Esophagus muscularis mucosa (tissue), 4 donors: ENCODE data around the gene IL17RD. TPM values are rescaled to one million over a fixed set of nuclear protein-coding genes. Genes with fewer than 3 reads are reported as not detected.

ENCODE experiments used
- DNase-seq: peaks from one replicate; pipeline ENCODE4 v3.0.0-alpha.2; 2017; ENCODE audit errors: extremely low spot score
- H3K27ac ChIP-seq, 4 donors: fragments of 200-600 bp; sonication (generic); replicated peaks in 1 of 4; 1 replicate in 3 of 4; 2 replicates in 1 of 4; pipeline ENCODE4 v1.5.1; 2016 to 2019; ENCODE audit warnings: mild to moderate bottlenecking in 1 of 4
- H3K27me3 ChIP-seq, 4 donors: fragments of 200-600 bp; sonication (generic); one replicate each; pipeline versions ENCODE4 v1.5.1 to v1.6.0; 2016 to 2019
- H3K36me3 ChIP-seq, 4 donors: fragments of 200-600 bp; sonication (generic); one replicate each; pipeline ENCODE4 v1.5.1; 2016 to 2019
- H3K4me1 ChIP-seq, 4 donors: fragments of 200-600 bp; sonication (generic); one replicate each; pipeline ENCODE4 v1.5.1; 2016 to 2019
- H3K4me3 ChIP-seq, 4 donors: fragments of 200-600 bp; sonication (generic); 1 replicate in 2 of 4; 2 replicates in 2 of 4; pipeline ENCODE4 v1.5.1; 2016 to 2019; ENCODE audit warnings: mild to moderate bottlenecking in 4 of 4, moderate library complexity in 1 of 4
- H3K9me3 ChIP-seq, 4 donors: fragments of 200-600 bp; sonication (generic); 1 replicate in 3 of 4; 2 replicates in 1 of 4; pipeline ENCODE4 v1.5.1; 2016 to 2019
- CTCF ChIP-seq, 3 experiments: fragments of 200-600 bp in 2 of 3; fragments of 450-650 bp in 1 of 3; sonication (generic) in 2 of 3; IDR thresholded peaks; one replicate each; pipeline ENCODE4 v1.5.1; 2017 to 2019; ENCODE audit warnings: antibody characterized with exemption in 3 of 3, mild to moderate bottlenecking in 2 of 3, moderate library complexity in 1 of 3
- EP300 ChIP-seq: sonication (generic); formaldehyde crosslinking; IDR thresholded peaks from one replicate; pipeline ENCODE4 v1.6.1; 2017; ENCODE audit warnings: antibody characterized with exemption
- POLR2A ChIP-seq: fragments of 450-650 bp; IDR thresholded peaks from one replicate; pipeline ENCODE4 v1.6.1; 2017; ENCODE audit warnings: antibody characterized with exemption, moderate library complexity, mild to moderate bottlenecking, low read depth
- POLR2AphosphoS5 ChIP-seq, 2 donors: sonication (generic); formaldehyde crosslinking; IDR thresholded peaks; one replicate each; pipeline ENCODE4 v1.6.1; 2017; ENCODE audit warnings: antibody characterized with exemption in 2 of 2
- WGBS: methylation state at CpG from one replicate; pipeline ENCODE4 v1.1.5; 2018; 5-methylcytosine and 5-hydroxymethylcytosine counted together
- intact Hi-C: fragments of 100-400 bp; cut with DNase I; formaldehyde crosslinking; loops from one replicate; pipeline ENCODE4 v1.15.1; 2023
- total RNA-seq, 4 donors: library from RNA; depleted of rRNA; stranded (reverse); fragments of >200 nt; gene quantifications; one replicate each; pipeline versions ENCODE4 v1.1.0 to v1.2.1, GENCODE V29; 2016

Gene IL17RD
- total RNA-seq, 4 donors from 2014 or later, result 6.1 to 13.2 (median 9.5) TPM

DNA sequence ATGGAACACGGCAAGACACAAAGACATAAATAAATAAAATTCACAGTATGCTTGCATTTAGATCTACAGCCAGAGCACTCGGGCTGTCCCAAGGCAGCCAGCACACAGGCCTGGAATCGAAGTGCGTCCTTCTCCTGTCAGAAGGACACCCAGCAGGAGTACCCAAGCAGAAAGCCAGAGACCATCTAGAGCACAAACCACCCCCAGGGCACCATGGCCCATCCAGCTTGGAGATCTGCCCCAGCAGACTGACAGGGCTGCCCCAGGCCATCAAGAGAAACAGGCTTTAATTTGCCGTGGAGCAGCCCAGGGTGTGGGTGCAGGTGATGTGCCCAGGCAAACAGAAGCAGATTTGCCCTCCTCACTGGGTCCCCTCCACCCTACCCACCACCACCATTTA lies 112.5 kb downstream of the IL17RD start:
- intact Hi-C loops, result no loop called here
- Histone ChIP-seq H3K4me3 (no peak overlapping the region), H3K36me3 (no peaks in the 10 kb centered on the region), H3K9me3 (no peaks in the 10 kb centered on the region), H3K27ac (no peak overlapping the region), H3K27me3 (no peaks in the 10 kb centered on the region), H3K4me1 (peaks cover 9 to 17% (median 15%) of the 10 kb centered on the region in 4 donors)
- DNase-seq, result no peak
- WGBS, result 98% methylated on average over 4 of the region's 5 CpGs
- no peak for TF ChIP-seq EP300
- no peak for TF ChIP-seq POLR2AphosphoS5 (IDR thresholded peaks at IDR 0.05)
- no peak for TF ChIP-seq CTCF (IDR thresholded peaks at IDR 0.05)
- TF ChIP-seq POLR2A, result no peak

DNA sequence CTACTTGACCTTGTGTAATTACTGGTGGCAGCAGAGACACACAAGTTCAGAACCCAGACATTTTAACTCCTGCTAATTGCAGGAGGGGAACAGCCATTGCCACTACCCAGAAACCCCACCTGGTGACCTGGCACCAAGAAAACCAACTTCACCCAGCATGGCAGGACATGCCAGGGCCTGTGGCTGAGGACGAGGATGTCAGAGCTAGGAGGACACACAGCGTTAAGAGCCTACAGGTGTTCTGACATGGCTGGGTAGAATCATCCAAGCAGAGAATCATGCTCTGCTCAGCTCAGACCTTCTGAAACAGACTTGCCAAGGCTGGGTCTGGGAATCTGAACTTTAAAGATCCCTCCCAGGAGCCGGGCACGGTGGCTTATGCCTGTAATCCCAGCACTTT lies 116.4 kb downstream of the IL17RD start:
- Histone ChIP-seq H3K36me3 (no peaks in the 10 kb centered on the region), H3K4me3 (no peak overlapping the region), H3K9me3 (no peaks in the 10 kb centered on the region), H3K4me1 (peaks cover 9 to 40% (median 39%) of the 10 kb centered on the region in 4 donors), H3K27ac (peak overlapping the region in 2 of 4 donors; percentile 5 to 66), H3K27me3 (no peaks in the 10 kb centered on the region)
- 92% methylated on average over 2 of the region's 4 CpGs for WGBS
- no peak for DNase-seq
- intact Hi-C loops, result no loop called here
- TF ChIP-seq EP300, result no peak

- DNase-seq, result no peak
- Histone ChIP-seq H3K4me3 (no peak overlapping the region), H3K9me3 (no peaks in the 10 kb centered on the region), H3K36me3 (no peaks in the 10 kb centered on the region), H3K27ac (peak overlapping the region in 2 of 4 donors; percentile 5 to 66), H3K4me1 (peaks cover 9 to 40% (median 39%) of the 10 kb centered on the region in 4 donors), H3K27me3 (no peaks in the 10 kb centered on the region)
- 53% methylated on average over 8 of the region's 8 CpGs for WGBS
- intact Hi-C loops, result no loop called here
- TF ChIP-seq POLR2AphosphoS5 (IDR thresholded peaks at IDR 0.05) (peak; percentile 52 to 62), EP300 (no peak)
Measured at GRCh38 chr3:57048052-57048671, 117.0 kb downstream of the IL17RD start.

- DNase-seq, result no peak
- Histone ChIP-seq H3K9me3 (no peaks in the 10 kb centered on the region), H3K4me1 (peaks cover 14 to 40% (median 39%) of the 10 kb centered on the region in 4 donors), H3K27ac (no peak overlapping the region), H3K27me3 (no peaks in the 10 kb centered on the region), H3K36me3 (no peaks in the 10 kb centered on the region), H3K4me3 (no peak overlapping the region)
- intact Hi-C loops, result no loop called here
- TF ChIP-seq POLR2AphosphoS5 (IDR thresholded peaks at IDR 0.05) (no peak), POLR2A (no peak), CTCF (IDR thresholded peaks at IDR 0.05) (no peak), EP300 (no peak)
- 35% methylated on average over 7 of the region's 7 CpGs for WGBS
Measured at GRCh38 chr3:57046101-57046765, 118.9 kb downstream of the IL17RD start.

DNA sequence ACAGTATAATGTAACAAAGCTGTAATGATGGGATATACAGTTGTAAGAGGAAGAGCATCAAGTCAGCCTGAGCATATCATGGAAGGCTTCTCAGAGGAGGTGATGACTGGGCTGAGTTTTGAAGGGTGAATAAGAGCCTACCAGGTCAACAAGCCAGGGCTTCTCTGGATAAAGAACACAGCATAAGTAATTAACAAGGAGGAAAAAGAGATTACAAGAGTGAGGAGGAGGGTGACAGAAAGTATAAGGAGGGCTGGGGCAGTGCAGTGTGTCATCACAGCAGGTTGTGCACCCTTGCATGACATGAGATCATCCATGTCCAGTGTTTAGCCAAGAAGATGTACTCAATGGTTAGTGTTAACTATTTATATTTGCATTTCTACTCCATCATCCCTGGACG lies 121.6 kb downstream of the IL17RD start:
- no peak for TF ChIP-seq EP300
- TF ChIP-seq POLR2A, result no peak
- no peak for TF ChIP-seq CTCF (IDR thresholded peaks at IDR 0.05)
- TF ChIP-seq POLR2AphosphoS5 (IDR thresholded peaks at IDR 0.05), result no peak
- Histone ChIP-seq H3K27me3 (no peaks in the 10 kb centered on the region), H3K27ac (no peak overlapping the region), H3K9me3 (no peaks in the 10 kb centered on the region), H3K36me3 (no peaks in the 10 kb centered on the region), H3K4me1 (peaks cover 13 to 34% (median 32%) of the 10 kb centered on the region in 4 donors), H3K4me3 (no peak overlapping the region)
- DNase-seq, result no peak
- WGBS, result 0% methylated on average over 1 of the region's 1 CpG
- intact Hi-C loops, result no loop called here
